Neuronal stem cell (in vitro differentiated cells): ENCODE results near the gene ZWILCH.

Experiments
- DNase-seq: peaks from one replicate; pipeline ENCODE4 v3.0.0-alpha.2; 2013; ENCODE audit warnings: low spot score
- H2AFZ ChIP-seq: one replicate; pipeline ENCODE4 v1.6.1; 2013; ENCODE audit warnings: mild to moderate bottlenecking, low read length, inconsistent platforms
- H2AK5ac ChIP-seq: 2 replicates; pipeline ENCODE4 v1.6.1; 2013; ENCODE audit warnings: low read depth, mild to moderate bottlenecking, inconsistent platforms, low read length, moderate library complexity, mixed read lengths
- H2BK120ac ChIP-seq: 2 replicates; pipeline ENCODE4 v1.6.1; 2013; ENCODE audit warnings: low read depth, mild to moderate bottlenecking, inconsistent platforms, low read length, moderate library complexity, mixed read lengths
- H2BK12ac ChIP-seq: one replicate; pipeline ENCODE4 v1.6.1; 2013; ENCODE audit warnings: low read length, inconsistent platforms
- H2BK15ac ChIP-seq: 2 replicates; pipeline ENCODE4 v1.6.1; 2013; ENCODE audit warnings: mild to moderate bottlenecking, low read length, inconsistent platforms, mixed read lengths
- H2BK5ac ChIP-seq: one replicate; pipeline ENCODE4 v1.6.1; 2013; ENCODE audit warnings: inconsistent platforms, mild to moderate bottlenecking, low read length, moderate library complexity
- H3K14ac ChIP-seq: one replicate; pipeline ENCODE4 v1.6.1; 2013; ENCODE audit warnings: low read length, inconsistent platforms
- H3K18ac ChIP-seq: 2 replicates; pipeline ENCODE4 v1.6.1; 2013; ENCODE audit warnings: low read length, inconsistent platforms
- H3K23ac ChIP-seq: 2 replicates; pipeline ENCODE4 v1.6.1; 2013; ENCODE audit warnings: low read depth, mild to moderate bottlenecking, mixed read lengths, low read length, inconsistent platforms; ENCODE audit not compliant: poor library complexity
- H3K27ac ChIP-seq: replicated peaks from 3 replicates; pipeline ENCODE4 v1.5.1; 2013; ENCODE audit warnings: low read length, inconsistent platforms
- H3K27me3 ChIP-seq, 3 experiments: 2 replicates each; pipeline ENCODE4 v1.6.1; 2013; ENCODE audit warnings: low read length in 3 of 3, mild to moderate bottlenecking in 2 of 3, inconsistent platforms in 1 of 3, low read depth in 1 of 3, mixed read lengths in 1 of 3, moderate library complexity in 1 of 3; ENCODE audit not compliant: control insufficient read depth in 3 of 3, insufficient read depth in 3 of 3
- H3K36me3 ChIP-seq, 2 donors: replicated peaks in 1 of 2; 2 replicates each; pipeline ENCODE4 v1.6.1; 2013; ENCODE audit warnings: low read length in 2 of 2; ENCODE audit not compliant: control insufficient read depth in 2 of 2, insufficient read depth in 2 of 2
- H3K4ac ChIP-seq: 2 replicates; pipeline ENCODE4 v1.6.1; 2013; ENCODE audit warnings: inconsistent platforms, mild to moderate bottlenecking, low read length, moderate library complexity
- H3K4me1 ChIP-seq, 2 donors: 1 replicate in 1 of 2; 2 replicates in 1 of 2; pipeline ENCODE4 v1.6.1; 2013; ENCODE audit warnings: low read length in 2 of 2, low read depth in 1 of 2; ENCODE audit not compliant: control insufficient read depth in 2 of 2, insufficient read depth in 1 of 2
- H3K4me2 ChIP-seq: one replicate; pipeline ENCODE4 v1.6.1; 2013; ENCODE audit warnings: mild to moderate bottlenecking, low read length, inconsistent platforms; ENCODE audit not compliant: insufficient read depth, poor library complexity, severe bottlenecking
- H3K4me3 ChIP-seq, 2 donors: 2 replicates each; pipeline ENCODE4 v1.5.1; 2013; ENCODE audit warnings: low read length in 2 of 2, mild to moderate bottlenecking in 2 of 2, inconsistent platforms in 1 of 2, moderate library complexity in 1 of 2
- H3K79me1 ChIP-seq: one replicate; pipeline ENCODE4 v1.6.1; 2013; ENCODE audit warnings: low read depth, mild to moderate bottlenecking, inconsistent platforms, low read length, moderate library complexity
- H3K9ac ChIP-seq: one replicate; pipeline ENCODE4 v1.6.1; 2013; ENCODE audit warnings: mild to moderate bottlenecking, low read depth, low read length, inconsistent platforms; ENCODE audit not compliant: poor library complexity
- H3K9me3 ChIP-seq, 2 donors: replicated peaks in 1 of 2; 2 replicates each; pipeline versions ENCODE3 to v1.6.1; 2013; ENCODE audit warnings: low read length in 2 of 2, mild to moderate bottlenecking in 2 of 2, inconsistent platforms in 1 of 2, low read depth in 1 of 2, mixed read lengths in 1 of 2, moderate library complexity in 1 of 2; ENCODE audit not compliant: control insufficient read depth in 2 of 2, insufficient read depth in 1 of 2
- H4K8ac ChIP-seq: one replicate; pipeline ENCODE4 v1.6.1; 2013; ENCODE audit warnings: low read depth, mild to moderate bottlenecking, inconsistent platforms, low read length, moderate library complexity
- H4K91ac ChIP-seq: one replicate; pipeline ENCODE4 v1.6.1; 2013; ENCODE audit warnings: low read length, low read depth, mild to moderate bottlenecking, inconsistent platforms; ENCODE audit not compliant: poor library complexity
- WGBS, 2 donors: extraction: QIAGEN DNeasy Blood & Tissue Kit; methylation state at CpG; one replicate each; pipeline ENCODE4 v1.1.7; 2013; ENCODE audit warnings: missing lambda C conversion rate in 2 of 2, mixed read lengths in 1 of 2; ENCODE audit not compliant: insufficient read length in 2 of 2, insufficient replicate concordance in 1 of 2; ENCODE audit errors: extremely low coverage in 2 of 2; 5-methylcytosine and 5-hydroxymethylcytosine counted together

The ZWILCH gene

DNA sequence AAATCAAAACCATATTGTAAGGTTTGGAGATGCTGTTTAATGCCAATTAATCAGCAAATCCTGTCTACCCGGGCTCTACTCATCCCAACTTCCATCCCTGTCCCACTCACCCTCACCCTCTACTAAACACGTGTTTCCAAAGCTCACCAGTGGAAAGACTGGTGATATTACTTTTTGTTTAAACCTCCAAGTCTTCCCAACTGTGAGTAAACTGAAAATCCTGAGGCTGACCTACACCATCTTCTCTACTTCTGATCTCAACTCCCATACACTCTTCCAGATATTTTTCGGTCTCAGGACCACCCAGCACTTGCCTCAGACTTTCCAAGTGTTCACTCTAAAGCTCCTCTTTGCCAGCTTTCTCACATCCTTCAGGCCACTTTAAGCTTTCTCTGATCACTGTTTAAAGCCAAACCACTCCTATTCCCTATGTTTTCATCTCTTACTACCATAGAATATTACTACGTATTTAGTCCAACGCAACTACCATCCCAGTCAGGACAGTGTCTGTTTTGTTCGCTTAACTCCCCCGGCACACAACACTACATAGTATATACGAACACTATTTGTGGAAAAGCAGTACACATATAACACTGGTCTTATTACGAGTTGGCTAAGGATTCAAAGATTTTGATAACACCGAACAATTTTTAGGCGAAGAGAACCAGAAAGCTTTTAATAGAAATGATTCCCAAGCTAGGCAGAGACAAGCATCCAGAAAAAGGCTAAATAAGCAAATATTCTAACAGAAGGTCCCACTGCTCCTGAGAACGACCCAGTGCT lies 1.2 kb upstream of the ZWILCH start:
- peaks cover 27 to 53% of the 10 kb centered on the region in 2 donors for H3K36me3 ChIP-seq

DNA sequence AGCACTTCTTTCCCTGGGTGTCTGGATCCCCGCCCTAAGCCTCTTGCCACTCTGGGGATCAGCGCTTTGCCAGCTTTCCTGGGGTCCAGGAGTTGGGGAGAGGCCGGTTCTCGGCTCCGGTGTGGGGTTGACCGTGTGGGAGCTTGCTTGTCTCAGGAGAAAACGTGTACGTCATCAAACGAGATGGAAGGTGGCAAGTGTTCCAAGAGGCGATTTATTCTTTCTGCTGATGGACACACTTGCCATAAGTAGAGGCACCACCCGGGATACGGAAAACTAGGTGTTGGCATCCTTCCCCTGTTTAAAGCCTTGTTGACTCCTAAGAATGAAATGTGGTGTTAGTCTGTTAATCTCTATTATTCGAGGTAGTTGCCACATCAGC lies 295 bp downstream of the ZWILCH start:
- Histone ChIP-seq H3K4me2 (peak overlapping the region; percentile 52), H3K4me3 (peak overlapping the region; percentile 81 to 86), H4K91ac (no peak overlapping the region), H2BK15ac (no peak overlapping the region), H3K27ac (peak overlapping the region; percentile 75), H3K4ac (no peak overlapping the region), H3K23ac (no peak overlapping the region), H2BK120ac (peak overlapping the region; percentile 30), H3K18ac (peak overlapping the region; percentile 87), H3K27me3 (no peaks in the 10 kb centered on the region), H3K14ac (no peak overlapping the region), H3K9me3 (no peaks in the 10 kb centered on the region), H2AK5ac (no peak overlapping the region), H3K36me3 (peaks cover 18 to 46% of the 10 kb centered on the region in 2 donors), H2BK12ac (no peak overlapping the region), H3K4me1 (peaks cover 4 to 12% of the 10 kb centered on the region in 2 donors), H4K8ac (no peak overlapping the region), H3K9ac (peak overlapping the region; percentile 78), H3K79me1 (no peaks in the 10 kb centered on the region), H2AFZ (peak overlapping the region; percentile 92), H2BK5ac (no peak overlapping the region)
- WGBS, 2 donors = no CpG with 5 or more reads among the region's 13 CpGs
- no peak for DNase-seq

More for the DNA sequence above, 1.2 kb upstream of the ZWILCH start:
- Histone ChIP-seq H3K18ac (no peak overlapping the region), H4K8ac (no peak overlapping the region), H3K4me1 (peaks cover 4 to 12% of the 10 kb centered on the region in 2 donors), H2BK120ac (no peak overlapping the region), H3K9ac (peak overlapping the region; percentile 71), H3K27me3 (no peaks in the 10 kb centered on the region), H2BK5ac (no peak overlapping the region), H3K14ac (no peak overlapping the region), H3K23ac (no peak overlapping the region), H2AFZ (no peak overlapping the region), H3K4ac (no peak overlapping the region), H3K27ac (no peak overlapping the region), H2BK12ac (no peak overlapping the region), H3K9me3 (no peaks in the 10 kb centered on the region), H2BK15ac (no peak overlapping the region), H3K4me2 (peak overlapping the region; percentile 63), H2AK5ac (no peak overlapping the region), H4K91ac (no peak overlapping the region), H3K4me3 (peak overlapping the region; percentile 81 to 86), H3K79me1 (no peaks in the 10 kb centered on the region)
- DNase-seq = no peak
- no CpG with 5 or more reads among the region's 12 CpGs for WGBS, 2 donors

DNA sequence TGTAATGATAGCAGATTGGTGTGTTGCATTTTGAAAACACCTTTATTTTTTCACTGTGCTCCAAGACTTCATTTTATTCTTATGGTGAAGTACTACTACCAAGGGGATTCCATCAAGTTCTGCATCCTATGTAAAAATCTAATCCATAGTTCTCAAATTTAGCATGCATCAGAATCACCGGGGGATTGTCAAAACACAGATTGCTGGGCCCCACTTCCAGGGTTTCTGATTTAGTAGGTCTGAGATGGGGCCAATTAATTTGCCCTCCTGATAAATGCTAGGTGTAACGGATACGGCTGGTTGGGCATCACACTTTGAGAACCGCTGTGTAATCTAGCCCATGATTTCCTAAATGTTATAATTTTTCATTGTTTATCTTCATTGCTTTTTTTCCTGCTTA lies 692 bp downstream of the ZWILCH start:
- Histone ChIP-seq H4K8ac (no peak overlapping the region), H2BK5ac (no peak overlapping the region), H3K79me1 (no peaks in the 10 kb centered on the region), H3K14ac (no peak overlapping the region), H4K91ac (no peak overlapping the region), H3K27ac (no peak overlapping the region), H3K4me1 (peaks cover 4 to 12% of the 10 kb centered on the region in 2 donors), H3K4me2 (peak overlapping the region; percentile 52), H2BK15ac (no peak overlapping the region), H3K27me3 (no peaks in the 10 kb centered on the region), H2BK120ac (no peak overlapping the region), H3K9me3 (no peaks in the 10 kb centered on the region), H3K36me3 (peaks cover 16 to 46% of the 10 kb centered on the region in 2 donors), H3K4ac (no peak overlapping the region), H3K4me3 (peak overlapping the region; percentile 81 to 86), H3K23ac (no peak overlapping the region), H2AK5ac (no peak overlapping the region), H3K9ac (no peak overlapping the region), H3K18ac (no peak overlapping the region), H2AFZ (peak overlapping the region; percentile 92), H2BK12ac (no peak overlapping the region)
- WGBS, 2 donors = no CpG with 5 or more reads among the region's 4 CpGs
- no peak for DNase-seq

DNA sequence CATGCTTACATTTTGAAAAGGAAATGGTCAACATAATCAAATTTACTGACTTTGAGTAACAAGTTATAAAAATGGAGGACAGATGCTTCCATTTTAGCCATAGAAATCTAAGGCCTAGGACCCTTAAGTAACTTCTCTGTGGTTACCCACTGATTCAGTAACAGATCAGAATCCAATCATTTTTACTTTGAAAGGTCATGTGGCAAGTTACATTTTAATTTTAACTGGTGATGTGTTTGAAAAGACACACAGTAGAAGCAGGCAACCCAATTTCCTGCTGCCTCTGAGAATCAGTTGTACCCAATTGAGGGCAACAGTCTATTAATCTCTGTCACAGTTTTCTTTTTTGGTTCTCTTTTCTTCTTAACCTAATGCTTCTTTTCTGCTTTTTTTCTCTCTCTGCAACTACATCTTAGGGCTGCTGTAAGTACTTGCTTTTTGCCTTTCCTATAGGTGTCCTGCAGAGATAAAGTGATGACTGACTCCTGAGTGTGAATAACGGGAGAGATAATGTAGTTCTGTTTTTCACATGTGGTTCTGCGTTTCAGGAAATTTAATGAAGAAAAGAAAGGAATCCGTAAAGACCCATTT lies 3.3 kb downstream of the ZWILCH start:
- no peak overlapping the region for H2BK120ac ChIP-seq
- no peak overlapping the region for H3K4me2 ChIP-seq
- no peaks in the 10 kb centered on the region for H3K9me3 ChIP-seq
- no peak overlapping the region for H3K4me3 ChIP-seq
- no peaks in the 10 kb centered on the region for H3K79me1 ChIP-seq
- no peak overlapping the region for H3K27ac ChIP-seq
- no CpG with 5 or more reads among the region's 3 CpGs for WGBS, 2 donors
- peaks cover 1 to 36% of the 10 kb centered on the region in 2 donors for H3K36me3 ChIP-seq
- H2BK12ac ChIP-seq = no peak overlapping the region
- H4K8ac ChIP-seq = no peak overlapping the region
- no peak overlapping the region for H2BK15ac ChIP-seq
- no peak overlapping the region for H2AFZ ChIP-seq
- no peak overlapping the region for H2BK5ac ChIP-seq
- H3K27me3 ChIP-seq = no peaks in the 10 kb centered on the region
- H2AK5ac ChIP-seq = no peak overlapping the region
- H3K23ac ChIP-seq = no peak overlapping the region
- no peak overlapping the region for H3K9ac ChIP-seq
- H4K91ac ChIP-seq = no peak overlapping the region
- DNase-seq = no peak
- no peak overlapping the region for H3K18ac ChIP-seq
- H3K4me1 ChIP-seq = peaks cover 1 to 4% of the 10 kb centered on the region in 2 donors
- H3K14ac ChIP-seq = no peak overlapping the region
- no peak overlapping the region for H3K4ac ChIP-seq
